Measurements from ENCODE around the gene CCDC60.

DNA sequence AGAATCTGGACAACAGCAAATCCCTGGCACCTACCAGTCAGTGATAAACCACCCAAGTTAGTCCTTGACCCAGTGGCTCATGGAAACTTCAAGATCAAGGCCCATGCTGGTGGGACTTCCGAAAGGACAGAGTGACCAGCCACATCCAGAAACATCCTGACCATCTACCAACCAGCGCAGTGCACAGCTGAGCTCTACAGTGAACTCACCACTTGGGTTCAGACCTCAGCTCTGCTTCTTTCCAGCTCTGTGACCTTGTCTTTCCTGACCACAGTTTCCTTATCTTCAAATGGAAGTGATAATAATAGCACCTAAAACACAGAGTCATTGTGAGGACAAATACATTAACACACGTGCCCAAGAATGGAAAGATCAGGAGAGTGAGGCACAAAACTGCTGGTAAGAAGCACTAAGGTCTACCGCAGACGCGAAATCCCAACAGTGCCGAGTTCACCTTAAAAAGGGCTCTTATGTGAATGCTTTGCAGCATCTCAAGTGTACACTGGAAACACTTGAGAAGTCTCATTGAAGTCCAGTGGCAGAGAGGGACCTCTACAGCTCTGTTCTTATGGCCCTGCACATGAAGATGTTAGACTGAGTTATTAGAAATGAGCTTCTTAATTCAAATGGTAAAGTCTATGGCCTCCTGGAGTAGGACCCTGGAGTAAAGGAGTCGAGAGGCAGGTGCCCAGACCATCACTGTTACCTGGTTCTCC lies 128.8 kb downstream of the CCDC60 start:
- TF ChIP-seq, protein P1, sequence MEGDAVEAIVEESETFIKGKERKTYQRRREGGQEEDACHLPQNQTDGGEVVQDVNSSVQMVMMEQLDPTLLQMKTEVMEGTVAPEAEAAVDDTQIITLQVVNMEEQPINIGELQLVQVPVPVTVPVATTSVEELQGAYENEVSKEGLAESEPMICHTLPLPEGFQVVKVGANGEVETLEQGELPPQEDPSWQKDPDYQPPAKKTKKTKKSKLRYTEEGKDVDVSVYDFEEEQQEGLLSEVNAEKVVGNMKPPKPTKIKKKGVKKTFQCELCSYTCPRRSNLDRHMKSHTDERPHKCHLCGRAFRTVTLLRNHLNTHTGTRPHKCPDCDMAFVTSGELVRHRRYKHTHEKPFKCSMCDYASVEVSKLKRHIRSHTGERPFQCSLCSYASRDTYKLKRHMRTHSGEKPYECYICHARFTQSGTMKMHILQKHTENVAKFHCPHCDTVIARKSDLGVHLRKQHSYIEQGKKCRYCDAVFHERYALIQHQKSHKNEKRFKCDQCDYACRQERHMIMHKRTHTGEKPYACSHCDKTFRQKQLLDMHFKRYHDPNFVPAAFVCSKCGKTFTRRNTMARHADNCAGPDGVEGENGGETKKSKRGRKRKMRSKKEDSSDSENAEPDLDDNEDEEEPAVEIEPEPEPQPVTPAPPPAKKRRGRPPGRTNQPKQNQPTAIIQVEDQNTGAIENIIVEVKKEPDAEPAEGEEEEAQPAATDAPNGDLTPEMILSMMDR (conservative IDR thresholded peaks at IDR 0.05; ENCODE audit: low read depth, low read length) = no peak
- no peak for TF ChIP-seq EZH2 (IDR thresholded peaks at IDR 0.05; ENCODE audit: borderline replicate concordance, low read depth, low read length, poor library complexity, severe bottlenecking)

All from A673 (cell line).